Activated naive CD8-positive, alpha-beta T cell treated with anti-CD3 and anti-CD28 coated beads, Interleukin-2, amount 50 U/mL, for 24 hours (primary cell): ENCODE results near the gene ASXL3.

Source experiments
- ATAC-seq: fragments of 150-1000 bp; cut with Tn5 transposase; one replicate; pipeline ENCODE4 v1.10.0; 2021
- DNase-seq: peaks from one replicate; pipeline ENCODE4 v3.0.0; 2021
- H3K27ac Mint-ChIP-seq: one replicate; pipeline ENCODE4 v1.8.0; 2021; ENCODE audit warnings: mild to moderate bottlenecking, mixed read lengths
- H3K27me3 Mint-ChIP-seq: one replicate; pipeline ENCODE4 v1.8.0; 2021; ENCODE audit warnings: mixed read lengths
- H3K36me3 Mint-ChIP-seq: one replicate; pipeline ENCODE4 v1.8.0; 2021; ENCODE audit warnings: low read depth, mixed read lengths
- H3K4me1 Mint-ChIP-seq: one replicate; pipeline ENCODE4 v1.8.0; 2021; ENCODE audit warnings: mixed read lengths
- H3K4me3 Mint-ChIP-seq: one replicate; pipeline ENCODE4 v1.8.0; 2021; ENCODE audit warnings: mild to moderate bottlenecking, moderate library complexity, mixed read lengths
- H3K9me3 Mint-ChIP-seq: one replicate; pipeline ENCODE4 v1.8.0; 2021; ENCODE audit warnings: mixed read lengths

ASXL3 gene

GRCh38 chr18:33577685-33578517 is at the start of gene ASXL3:
Gene ASXL3 (plus strand): TSS chr18:33578219. CDS start chr18:33578632, 413 bp downstream.
- Mint-ChIP-seq H3K27me3 (peaks cover 23% of the 10 kb centered on the region), H3K27ac (no peak within 1 kb of the TSS), H3K9me3 (no peaks in the 10 kb centered on the region), H3K36me3 (no peaks in the 10 kb centered on the region), H3K4me1 (peaks cover 6% of the 10 kb centered on the region), H3K4me3 (peak within 1 kb of the TSS; percentile 77)
- ATAC-seq: no peak
- no peak for DNase-seq

- ATAC-seq: no peak
- no peaks in the 10 kb centered on the region for H3K4me1 Mint-ChIP-seq
- H3K27ac Mint-ChIP-seq: no peak overlapping the region
- DNase-seq: no peak
- H3K36me3 Mint-ChIP-seq: no peaks in the 10 kb centered on the region
- no peak overlapping the region for H3K4me3 Mint-ChIP-seq
- H3K9me3 Mint-ChIP-seq: peaks cover 27% of the 10 kb centered on the region
- no peaks in the 10 kb centered on the region for H3K27me3 Mint-ChIP-seq
These were observed 45.0 kb upstream of the ASXL3 start for GRCh38 chr18:33532978-33533377.

GRCh38 chr18:33536904-33537303 is 41.1 kb upstream of the ASXL3 start:
- no peaks in the 10 kb centered on the region for H3K27me3 Mint-ChIP-seq
- peaks cover 16% of the 10 kb centered on the region for H3K9me3 Mint-ChIP-seq
- no peaks in the 10 kb centered on the region for H3K4me1 Mint-ChIP-seq
- H3K27ac Mint-ChIP-seq: no peak overlapping the region
- ATAC-seq (no peak), DNase-seq (no peak)
- no peak overlapping the region for H3K4me3 Mint-ChIP-seq
- H3K36me3 Mint-ChIP-seq: no peaks in the 10 kb centered on the region

- DNase-seq: no peak
- no peak overlapping the region for H3K27ac Mint-ChIP-seq
- no peaks in the 10 kb centered on the region for H3K4me1 Mint-ChIP-seq
- no peaks in the 10 kb centered on the region for H3K27me3 Mint-ChIP-seq
- H3K4me3 Mint-ChIP-seq: no peak overlapping the region
- ATAC-seq: no peak
- H3K36me3 Mint-ChIP-seq: no peaks in the 10 kb centered on the region
- H3K9me3 Mint-ChIP-seq: peaks cover 3% of the 10 kb centered on the region
These were observed 39.5 kb upstream of the ASXL3 start for GRCh38 chr18:33538418-33539042.

- H3K4me3 Mint-ChIP-seq: no peak overlapping the region
- H3K36me3 Mint-ChIP-seq: no peaks in the 10 kb centered on the region
- H3K4me1 Mint-ChIP-seq: no peaks in the 10 kb centered on the region
- ATAC-seq (no peak), DNase-seq (no peak)
- no peaks in the 10 kb centered on the region for H3K9me3 Mint-ChIP-seq
- H3K27me3 Mint-ChIP-seq: no peaks in the 10 kb centered on the region
- no peak overlapping the region for H3K27ac Mint-ChIP-seq
These were observed 37.6 kb upstream of the ASXL3 start for GRCh38 chr18:33540392-33540791.

GRCh38 chr18:33541316-33541715 is 36.7 kb upstream of the ASXL3 start:
- DNase-seq (no peak), ATAC-seq (no peak)
- no peaks in the 10 kb centered on the region for H3K27me3 Mint-ChIP-seq
- no peaks in the 10 kb centered on the region for H3K9me3 Mint-ChIP-seq
- no peaks in the 10 kb centered on the region for H3K36me3 Mint-ChIP-seq
- H3K27ac Mint-ChIP-seq: no peak overlapping the region
- no peaks in the 10 kb centered on the region for H3K4me1 Mint-ChIP-seq
- H3K4me3 Mint-ChIP-seq: no peak overlapping the region

GRCh38 chr18:33556846-33557245 is 21.2 kb upstream of the ASXL3 start:
- Mint-ChIP-seq H3K4me3 (no peak overlapping the region), H3K4me1 (no peaks in the 10 kb centered on the region), H3K36me3 (no peaks in the 10 kb centered on the region), H3K9me3 (no peaks in the 10 kb centered on the region), H3K27ac (no peak overlapping the region), H3K27me3 (no peaks in the 10 kb centered on the region)
- ATAC-seq: no peak
- no peak for DNase-seq

GRCh38 chr18:33557706-33558105 is 20.3 kb upstream of the ASXL3 start:
- ATAC-seq (no peak), DNase-seq (no peak)
- no peaks in the 10 kb centered on the region for H3K27me3 Mint-ChIP-seq
- H3K9me3 Mint-ChIP-seq: no peaks in the 10 kb centered on the region
- H3K27ac Mint-ChIP-seq: no peak overlapping the region
- no peaks in the 10 kb centered on the region for H3K36me3 Mint-ChIP-seq
- H3K4me3 Mint-ChIP-seq: no peak overlapping the region
- no peaks in the 10 kb centered on the region for H3K4me1 Mint-ChIP-seq

GRCh38 chr18:33558529-33558928 is 19.5 kb upstream of the ASXL3 start:
- ATAC-seq (no peak), DNase-seq (no peak)
- H3K9me3 Mint-ChIP-seq: peaks cover 2% of the 10 kb centered on the region
- no peaks in the 10 kb centered on the region for H3K36me3 Mint-ChIP-seq
- H3K4me1 Mint-ChIP-seq: no peaks in the 10 kb centered on the region
- no peak overlapping the region for H3K4me3 Mint-ChIP-seq
- H3K27me3 Mint-ChIP-seq: no peaks in the 10 kb centered on the region
- H3K27ac Mint-ChIP-seq: no peak overlapping the region

GRCh38 chr18:33560686-33561370 is 17.2 kb upstream of the ASXL3 start:
- no peak for DNase-seq
- H3K36me3 Mint-ChIP-seq: no peaks in the 10 kb centered on the region
- H3K4me1 Mint-ChIP-seq: no peaks in the 10 kb centered on the region
- no peak overlapping the region for H3K27ac Mint-ChIP-seq
- peaks cover 2% of the 10 kb centered on the region for H3K9me3 Mint-ChIP-seq
- H3K27me3 Mint-ChIP-seq: no peaks in the 10 kb centered on the region
- no peak for ATAC-seq
- no peak overlapping the region for H3K4me3 Mint-ChIP-seq

GRCh38 chr18:33562741-33563140 is 15.3 kb upstream of the ASXL3 start:
- Mint-ChIP-seq H3K27ac (no peak overlapping the region), H3K9me3 (peaks cover 10% of the 10 kb centered on the region), H3K4me3 (no peak overlapping the region), H3K27me3 (no peaks in the 10 kb centered on the region), H3K4me1 (no peaks in the 10 kb centered on the region), H3K36me3 (no peaks in the 10 kb centered on the region)
- no peak for DNase-seq
- ATAC-seq: no peak

GRCh38 chr18:33567705-33568104 is 10.3 kb upstream of the ASXL3 start:
- Mint-ChIP-seq H3K27ac (no peak overlapping the region), H3K4me3 (no peak overlapping the region), H3K4me1 (no peaks in the 10 kb centered on the region), H3K27me3 (no peaks in the 10 kb centered on the region), H3K9me3 (peaks cover 14% of the 10 kb centered on the region), H3K36me3 (no peaks in the 10 kb centered on the region)
- DNase-seq (no peak), ATAC-seq (no peak)

- Mint-ChIP-seq H3K27ac (no peak overlapping the region), H3K4me1 (no peaks in the 10 kb centered on the region), H3K36me3 (no peaks in the 10 kb centered on the region), H3K27me3 (peaks cover 9% of the 10 kb centered on the region), H3K4me3 (no peak overlapping the region), H3K9me3 (peaks cover 9% of the 10 kb centered on the region)
- DNase-seq (no peak), ATAC-seq (no peak)
These were observed 5.8 kb upstream of the ASXL3 start for GRCh38 chr18:33571998-33572787.

GRCh38 chr18:33573193-33573592 is 4.8 kb upstream of the ASXL3 start:
- Mint-ChIP-seq H3K36me3 (no peaks in the 10 kb centered on the region), H3K27ac (no peak overlapping the region), H3K4me1 (peaks cover 6% of the 10 kb centered on the region), H3K27me3 (peaks cover 16% of the 10 kb centered on the region), H3K4me3 (no peak overlapping the region), H3K9me3 (peaks cover 3% of the 10 kb centered on the region)
- ATAC-seq (no peak), DNase-seq (no peak)
